SK-N-SH (cell line): ENCODE data around the gene CATSPERD.

Source experiments
- CTCF ChIP-seq: fragments of 200-600 bp; sonication (generic); IDR thresholded peaks from 2 replicates; pipeline ENCODE4 v1.6.1; 2017; ENCODE audit warnings: antibody characterized with exemption, mild to moderate bottlenecking, moderate library complexity
- EP300 ChIP-seq, 2 experiments: IDR thresholded peaks; 2 replicates each; pipeline versions ENCODE4 v1.4.0 to v1.6.1; 2012; ENCODE audit warnings: borderline replicate concordance in 1 of 2, low read depth in 1 of 2, low read length in 1 of 2
- GABPA ChIP-seq: IDR thresholded peaks from 2 replicates; pipeline ENCODE4 v1.4.0; 2012; ENCODE audit warnings: low read depth, mild to moderate bottlenecking
- MEF2A ChIP-seq: IDR thresholded peaks from 2 replicates; pipeline ENCODE4 v1.4.0; 2012; ENCODE audit warnings: low read depth, borderline replicate concordance
- RAD21 ChIP-seq: IDR thresholded peaks from 2 replicates; pipeline ENCODE4 v1.6.1; 2012; ENCODE audit warnings: mild to moderate bottlenecking, low read length
- TAF1 ChIP-seq: IDR thresholded peaks from 2 replicates; pipeline ENCODE4 v1.6.1; 2012; ENCODE audit warnings: low read depth, mild to moderate bottlenecking, low read length, moderate library complexity, borderline replicate concordance
- YY1 ChIP-seq: IDR thresholded peaks from 2 replicates; pipeline ENCODE4 v1.4.0; 2012; ENCODE audit warnings: low read depth, mild to moderate bottlenecking

GRCh38 chr19:5792224-5792623 lies 71.8 kb downstream of the CATSPERD start:
- TF ChIP-seq CTCF (no peak), MEF2A (no peak), YY1 (no peak), TAF1 (no peak), GABPA (no peak), RAD21 (no peak), EP300 (IDR thresholded peaks at IDR 0.05; ENCODE audit: borderline replicate concordance in 1 of 2, low read depth in 1 of 2, low read length in 1 of 2) (no peak)
